GM23248 (cell line): ENCODE results near the gene SERPINC1. TPM values are rescaled to one million over a fixed set of nuclear protein-coding genes. Genes with fewer than 3 reads are reported as not detected.

Experiments used
- DNase-seq: peaks from one replicate; pipeline ENCODE4 v3.0.0-alpha.2; 2015
- H2AFZ ChIP-seq: fragments of 200-600 bp; sonication (generic); 2 replicates; pipeline ENCODE4 v1.6.1; 2016; ENCODE audit warnings: antibody characterized with exemption
- H3F3A ChIP-seq: fragments of 200-600 bp; sonication (generic); 2 replicates; pipeline ENCODE4 v1.6.1; 2016; ENCODE audit warnings: mild to moderate bottlenecking, antibody characterized with exemption, mixed run types; ENCODE audit not compliant: insufficient read depth
- H3K27ac ChIP-seq: fragments of 200-600 bp; sonication (generic); 2 replicates; pipeline ENCODE4 v1.5.1; 2016; ENCODE audit warnings: mild to moderate bottlenecking
- H3K27me3 ChIP-seq: fragments of 200-600 bp; sonication (generic); replicated peaks from 2 replicates; pipeline ENCODE4 v1.6.1; 2016; ENCODE audit warnings: mild to moderate bottlenecking; ENCODE audit not compliant: insufficient read depth
- H3K36me3 ChIP-seq: fragments of 200-600 bp; sonication (generic); 2 replicates; pipeline ENCODE4 v1.6.1; 2016; ENCODE audit warnings: low read depth, mild to moderate bottlenecking
- H3K4me1 ChIP-seq: fragments of 200-600 bp; sonication (generic); 2 replicates; pipeline ENCODE4 v1.6.1; 2016; ENCODE audit warnings: mild to moderate bottlenecking; ENCODE audit not compliant: insufficient read depth
- H3K4me2 ChIP-seq: fragments of 200-600 bp; sonication (generic); one replicate; pipeline ENCODE4 v1.6.1; 2016; ENCODE audit warnings: mild to moderate bottlenecking; ENCODE audit not compliant: unreplicated experiment
- H3K4me3 ChIP-seq: fragments of 200-600 bp; sonication (generic); 2 replicates; pipeline ENCODE4 v1.5.1; 2016; ENCODE audit warnings: mild to moderate bottlenecking
- H3K79me2 ChIP-seq: fragments of 200-600 bp; sonication (generic); 2 replicates; pipeline ENCODE4 v1.6.1; 2016; ENCODE audit warnings: mild to moderate bottlenecking; ENCODE audit not compliant: insufficient read depth
- H3K9ac ChIP-seq: fragments of 200-600 bp; sonication (generic); 2 replicates; pipeline ENCODE4 v1.6.1; 2016; ENCODE audit warnings: mild to moderate bottlenecking
- H3K9me2 ChIP-seq: fragments of 200-600 bp; sonication (generic); 2 replicates; pipeline ENCODE4 v1.6.1; 2016; ENCODE audit warnings: mixed run types, mild to moderate bottlenecking, moderate library complexity; ENCODE audit not compliant: insufficient read depth
- H3K9me3 ChIP-seq: fragments of 200-600 bp; sonication (generic); one replicate; pipeline ENCODE4 v1.6.1; 2017; ENCODE audit warnings: low read depth
- H4K20me1 ChIP-seq: fragments of 200-600 bp; sonication (generic); 2 replicates; pipeline ENCODE4 v1.6.0; 2016; ENCODE audit not compliant: insufficient read depth
- EZH2 ChIP-seq: fragments of 200-600 bp; sonication (generic); IDR thresholded peaks from 2 replicates; pipeline ENCODE4 v1.6.1; 2018; ENCODE audit warnings: antibody characterized with exemption, mild to moderate bottlenecking; ENCODE audit not compliant: insufficient read depth, poor library complexity, severe bottlenecking
- EZH2phosphoT487 ChIP-seq: fragments of 200-600 bp; sonication (generic); IDR thresholded peaks from 2 replicates; pipeline ENCODE4 v1.6.1; 2018; ENCODE audit warnings: antibody characterized with exemption, moderate library complexity, mild to moderate bottlenecking, low read depth; ENCODE audit not compliant: insufficient read depth
- WGBS, 2 experiments: methylation state at CpG; one replicate each; pipeline ENCODE4 v1.1.6; 2015 to 2017; ENCODE audit warnings: low lambda C conversion rate in 2 of 2, low coverage in 1 of 2; ENCODE audit errors: missing lambda C conversion rate in 2 of 2; 5-methylcytosine and 5-hydroxymethylcytosine counted together
- in situ Hi-C: fragments of 300-500 bp; cut with MboI; formaldehyde crosslinking; loops from 2 replicates; pipeline ENCODE4 v1.15.0; 2020
- polyA plus RNA-seq: library from polyadenylated mRNA; unstranded; fragments of >200 nt; fragmentation: Nextera tagmentation; extraction: Ambion mirVana; gene quantifications from 2 replicates; pipeline ENCODE4 v1.2.1, GENCODE V29; 2016
- total RNA-seq: library from RNA; depleted of rRNA; stranded (reverse); fragments of >200 nt; shearing (Covaris generic); gene quantifications from 2 replicates; pipeline ENCODE4 v1.2.3, GENCODE V29; 2014

SERPINC1 gene
- total and polyA plus RNA-seq, 2 experiments from 2014 or later: not detected

DNA sequence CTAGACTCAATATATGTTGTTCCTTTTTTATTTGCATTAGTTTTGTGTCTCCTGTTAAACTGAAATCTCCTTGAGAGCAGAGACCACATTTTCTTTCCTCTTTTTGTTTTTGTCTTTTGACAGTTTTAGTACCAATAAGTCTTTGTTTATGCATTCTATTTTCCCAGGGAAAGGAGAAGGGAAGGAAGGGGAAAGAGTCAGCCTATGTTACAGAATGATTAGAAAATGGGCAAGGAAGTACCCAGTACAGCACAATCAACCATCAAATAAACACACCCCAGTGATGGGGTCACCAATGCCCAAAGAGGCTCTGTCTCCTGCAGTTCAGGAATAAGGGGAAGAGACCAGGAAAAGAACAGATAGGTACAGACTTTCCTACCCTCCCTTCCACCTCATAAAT lies 38.9 kb downstream of the SERPINC1 start:
- no peaks in the 10 kb centered on the region for H3K27me3 ChIP-seq
- no peak for TF ChIP-seq EZH2
- no peak for TF ChIP-seq EZH2phosphoT487
- no peaks in the 10 kb centered on the region for H3K4me1 ChIP-seq
- H4K20me1 ChIP-seq: no peaks in the 10 kb centered on the region
- no peak overlapping the region for H3K27ac ChIP-seq
- H2AFZ ChIP-seq: no peak overlapping the region
- H3K79me2 ChIP-seq: peaks cover 2% of the 10 kb centered on the region; the same call in 1 of the 2 replicates
- H3F3A ChIP-seq: no peaks in the 10 kb centered on the region
- H3K9me2 ChIP-seq: no peaks in the 10 kb centered on the region
- in situ Hi-C loops: no loop called here
- H3K36me3 ChIP-seq: peaks cover 15% of the 10 kb centered on the region; the same call in 1 of the 2 replicates
- DNase-seq: no peak
- no peaks in the 10 kb centered on the region for H3K9me3 ChIP-seq
- no peak overlapping the region for H3K9ac ChIP-seq
- no peak overlapping the region for H3K4me2 ChIP-seq
- no peak overlapping the region for H3K4me3 ChIP-seq

DNA sequence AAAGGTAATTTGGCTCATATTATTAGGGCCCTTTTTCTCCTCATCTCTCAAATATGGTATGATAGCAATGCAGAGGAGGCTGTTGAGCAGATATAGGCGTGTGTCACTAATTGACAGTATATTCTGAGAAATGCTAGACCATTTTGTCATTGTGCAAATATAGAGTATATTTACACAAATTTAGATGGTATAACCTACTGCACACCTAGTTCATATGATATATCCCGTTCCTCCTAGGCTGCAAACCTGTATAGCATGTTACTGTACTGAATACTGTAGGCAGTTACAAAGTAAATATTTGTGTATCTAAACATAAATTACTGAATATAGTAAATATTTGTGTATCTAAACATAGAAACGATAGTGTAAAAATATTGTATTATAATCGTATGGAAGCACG lies 40.4 kb downstream of the SERPINC1 start:
- 97% methylated on average over 5 of the region's 5 CpGs for WGBS, 2 experiments
- H3K4me1 ChIP-seq: no peaks in the 10 kb centered on the region
- peaks cover 17% of the 10 kb centered on the region; the same call in 1 of the 2 replicates for H3K36me3 ChIP-seq
- in situ Hi-C loops: no loop called here
- H3K9me2 ChIP-seq: no peaks in the 10 kb centered on the region
- H3K27ac ChIP-seq: no peak overlapping the region
- peaks cover 14% of the 10 kb centered on the region for H3K79me2 ChIP-seq
- no peaks in the 10 kb centered on the region for H3K27me3 ChIP-seq
- H2AFZ ChIP-seq: no peak overlapping the region
- no peak for DNase-seq
- no peaks in the 10 kb centered on the region for H4K20me1 ChIP-seq
- no peak overlapping the region for H3K4me3 ChIP-seq
- no peak for TF ChIP-seq EZH2
- no peak for TF ChIP-seq EZH2phosphoT487
- no peak overlapping the region for H3K9ac ChIP-seq
- no peaks in the 10 kb centered on the region for H3F3A ChIP-seq
- no peaks in the 10 kb centered on the region for H3K9me3 ChIP-seq
- H3K4me2 ChIP-seq: no peak overlapping the region

DNA sequence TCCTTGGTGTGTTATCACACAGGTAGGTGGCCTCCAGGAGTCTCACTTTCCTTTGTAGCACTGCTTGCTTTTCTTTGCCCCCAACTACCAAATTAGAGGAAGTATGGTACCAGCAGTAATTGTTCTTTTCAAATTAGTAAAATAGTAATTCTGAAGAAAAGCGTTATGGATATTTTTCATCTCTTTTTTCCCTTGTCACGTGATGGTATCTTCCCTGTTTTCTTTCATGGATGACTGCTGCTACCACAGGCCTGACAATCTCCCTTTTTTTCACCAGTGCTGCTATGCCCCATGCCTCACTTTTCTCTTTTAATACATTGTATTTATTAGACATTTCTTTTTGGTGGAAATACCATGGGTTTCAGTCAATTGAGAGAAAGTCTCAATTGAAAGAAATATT lies 45.6 kb downstream of the SERPINC1 start:
- Histone ChIP-seq H3K9me2 (no peaks in the 10 kb centered on the region), H3K36me3 (peaks cover 24% of the 10 kb centered on the region), H3K9me3 (no peaks in the 10 kb centered on the region), H3F3A (peaks cover 25% of the 10 kb centered on the region), H3K27me3 (no peaks in the 10 kb centered on the region), H3K4me1 (peaks cover 10% of the 10 kb centered on the region; the same call in 1 of the 2 replicates), H2AFZ (no peak overlapping the region), H3K4me2 (no peak overlapping the region), H3K27ac (no peak overlapping the region), H3K79me2 (peaks cover 37% of the 10 kb centered on the region), H3K9ac (no peak overlapping the region), H4K20me1 (peaks cover 6% of the 10 kb centered on the region; the same call in 1 of the 2 replicates), H3K4me3 (no peak overlapping the region)
- 77 to 81% methylated on average over 2 of the region's 2 CpGs for WGBS, 2 experiments
- DNase-seq: no peak
- TF ChIP-seq EZH2: no peak
- in situ Hi-C loops: no loop called here

DNA sequence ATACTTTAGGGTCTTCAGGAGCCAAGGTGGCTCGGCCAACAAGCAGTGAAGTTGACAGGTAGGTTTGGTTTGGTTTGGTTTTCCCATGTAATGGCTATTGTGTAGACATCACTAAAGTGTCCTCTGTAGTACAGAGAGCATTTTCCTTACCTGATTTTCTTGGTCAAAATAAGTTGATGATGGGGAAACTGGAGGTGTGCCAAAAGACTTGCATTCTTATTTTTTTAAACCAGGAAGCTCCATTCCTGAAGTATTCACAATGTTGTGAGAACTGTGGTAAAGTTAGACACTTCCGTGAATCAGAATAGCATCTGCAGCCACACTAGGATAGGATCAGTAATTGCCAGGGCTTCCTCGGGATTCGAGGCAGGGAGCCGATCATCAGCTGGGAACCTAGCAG lies 46.0 kb downstream of the SERPINC1 start:
- Histone ChIP-seq H4K20me1 (peaks cover 10% of the 10 kb centered on the region; the same call in 1 of the 2 replicates), H3K9ac (no peak overlapping the region), H3K9me2 (no peaks in the 10 kb centered on the region), H3K27me3 (no peaks in the 10 kb centered on the region), H3K27ac (no peak overlapping the region), H3K9me3 (no peaks in the 10 kb centered on the region), H3K36me3 (peaks cover 24% of the 10 kb centered on the region), H3K79me2 (peaks cover 41% of the 10 kb centered on the region), H2AFZ (no peak overlapping the region), H3K4me1 (peaks cover 12% of the 10 kb centered on the region; the same call in 1 of the 2 replicates), H3F3A (peaks cover 29% of the 10 kb centered on the region), H3K4me3 (no peak overlapping the region), H3K4me2 (no peak overlapping the region)
- peak; percentile 5 for DNase-seq
- WGBS, 2 experiments: 99 to 100% methylated on average over 5 of the region's 5 CpGs
- TF ChIP-seq EZH2 (no peak), EZH2phosphoT487 (no peak)
- in situ Hi-C loops: no loop called here
